GM18907 (cell line): ENCODE measurements around the gene PLS1.
A peak's percentile ranks its signal among the peaks of the same experiment; 100 is the strongest.
"Not testable (repeated sequence)": the region's sequence is repeated elsewhere in the genome, so short reads cannot be mapped to it uniquely, and the experiment has no call there.

ENCODE experiments used
- ATAC-seq: cut with Tn5 transposase; IDR thresholded peaks from one replicate; pipeline ENCODE4 v1.9.1; 2021; ENCODE audit warnings: mild to moderate bottlenecking, moderate library complexity; ENCODE audit not compliant: unreplicated experiment

The PLS1 gene

DNA sequence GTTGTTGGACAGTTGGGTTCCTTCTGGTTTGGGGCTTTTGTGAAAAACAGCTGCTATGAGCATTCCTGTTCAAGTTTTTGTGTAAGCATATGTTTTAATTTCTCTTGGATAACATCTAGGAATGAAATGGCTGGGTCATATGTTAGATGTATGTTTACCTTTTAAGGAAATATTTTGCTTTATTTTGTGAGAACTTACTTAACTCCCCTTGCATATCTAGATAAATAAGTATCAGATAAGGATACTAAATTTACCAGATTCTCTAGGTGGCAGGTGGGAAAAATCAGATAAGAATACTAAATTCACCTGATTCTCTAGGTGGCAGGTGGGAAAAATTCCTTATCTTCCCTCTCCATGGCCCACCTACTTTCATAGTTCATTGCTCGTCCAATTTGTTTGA, 1.1 kb upstream of the PLS1 start:
- ATAC-seq, result no peak

DNA sequence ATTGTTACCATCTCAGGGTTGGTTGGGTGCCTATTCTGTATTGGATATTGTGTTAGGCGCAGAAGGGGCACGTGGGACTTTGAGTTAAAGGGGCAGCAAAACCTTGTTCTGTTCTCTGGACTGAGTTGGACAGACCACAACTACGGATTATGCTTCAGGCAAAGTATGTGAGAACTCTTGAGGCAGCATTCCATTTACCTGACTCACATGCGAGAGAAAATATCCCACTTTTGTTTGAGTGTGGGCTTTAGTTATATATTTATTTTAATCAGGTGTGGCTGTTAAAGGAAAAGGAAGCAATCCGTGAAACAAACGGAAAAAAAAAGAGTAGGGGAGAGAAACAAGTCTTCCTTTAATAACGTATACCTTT, 627 bp upstream of the PLS1 start:
- no peak for ATAC-seq

DNA sequence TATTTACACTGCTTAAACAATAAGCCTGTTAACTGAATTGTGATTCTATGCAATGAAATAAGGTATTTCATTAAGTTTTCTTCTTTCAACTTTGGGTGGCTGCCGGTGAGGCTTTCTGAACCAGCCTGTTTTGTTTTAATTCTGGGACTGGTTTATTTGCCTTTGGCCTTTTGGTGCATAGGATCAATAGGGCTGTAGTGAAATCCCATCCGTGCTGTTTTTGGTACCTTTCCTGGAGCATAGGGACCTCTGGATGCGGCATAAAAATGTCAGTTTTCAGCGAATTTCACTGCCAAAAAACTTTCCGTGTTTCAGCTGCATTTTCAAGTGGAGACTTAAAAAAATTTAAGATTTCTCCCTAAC, 514 bp downstream of the PLS1 start:
- ATAC-seq, result no peak

DNA sequence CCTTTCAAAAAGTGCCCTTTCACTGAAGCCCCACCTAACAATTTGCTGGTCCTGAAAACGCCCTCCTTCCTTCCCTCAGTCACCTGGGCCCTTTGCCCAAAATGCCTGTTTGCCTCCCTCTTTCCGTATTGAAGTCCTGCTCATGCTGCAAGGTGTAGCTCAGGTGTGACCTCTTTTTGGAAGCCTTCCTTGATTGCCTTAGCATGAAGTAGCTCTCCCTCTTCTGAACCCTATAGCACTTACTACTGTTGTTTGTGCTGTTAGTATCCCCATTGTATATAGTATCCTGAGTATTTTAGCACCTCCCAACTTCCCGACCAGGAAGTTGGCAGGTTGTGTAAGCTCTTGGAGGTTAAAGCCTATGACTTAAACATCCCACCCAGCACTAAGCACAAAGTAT, 1.7 kb downstream of the PLS1 start:
- ATAC-seq, result no peak

DNA sequence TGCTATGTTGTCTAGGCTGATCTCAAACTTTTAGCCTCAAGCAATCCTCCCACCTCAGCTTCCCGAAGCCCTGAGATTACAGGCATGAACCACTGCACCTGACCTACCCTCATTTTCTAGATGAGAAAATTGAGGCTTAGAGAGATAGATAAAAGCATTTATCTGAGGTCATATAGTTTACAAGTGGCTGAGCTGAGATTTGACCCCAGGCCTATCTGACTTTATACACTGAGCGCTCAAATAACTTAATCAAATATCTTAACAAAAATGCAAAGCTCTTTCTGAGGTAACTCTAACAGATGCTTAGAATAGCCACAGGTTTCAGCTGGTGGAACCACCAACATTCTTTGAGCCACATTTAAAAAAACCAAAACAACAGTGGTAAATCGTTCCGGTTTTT, 5.5 kb downstream of the PLS1 start:
- no peak for ATAC-seq

DNA sequence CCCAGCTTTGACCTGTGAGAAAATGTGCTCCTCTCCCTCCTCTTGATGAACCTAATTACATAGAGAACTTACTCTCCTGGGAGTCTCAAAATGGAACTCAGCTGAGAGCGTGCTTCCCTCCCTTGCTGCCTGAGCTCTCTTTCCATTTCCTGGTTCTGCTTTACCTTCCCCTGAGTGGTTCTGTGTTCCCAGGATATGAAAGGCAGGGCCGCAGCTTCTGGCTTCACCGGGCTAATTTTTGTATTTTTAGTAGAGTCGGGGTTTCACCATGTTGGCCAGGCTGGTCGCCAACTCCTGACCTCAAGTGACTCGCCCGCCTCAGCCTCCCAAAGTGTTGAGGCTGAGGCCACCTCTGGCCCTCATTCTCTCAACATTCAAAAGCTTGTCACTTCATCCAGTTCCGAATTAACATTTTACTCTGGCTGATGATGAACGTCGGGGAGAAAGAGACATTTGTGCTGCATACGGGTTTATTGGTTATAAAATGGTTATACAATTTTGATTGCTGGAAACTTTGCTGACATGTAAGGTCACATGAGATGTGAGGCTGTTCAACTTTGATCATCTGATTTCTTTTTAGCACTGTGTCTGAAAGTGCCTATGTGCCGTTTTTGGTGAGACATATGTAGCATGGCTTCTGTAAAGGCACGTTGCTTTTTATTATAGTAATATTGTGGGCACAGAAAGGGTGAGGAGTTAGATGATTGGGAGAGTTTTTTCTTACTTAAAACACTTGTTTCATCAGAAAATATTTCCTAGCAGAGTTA, 6.6 kb downstream of the PLS1 start:
- no peak for ATAC-seq

DNA sequence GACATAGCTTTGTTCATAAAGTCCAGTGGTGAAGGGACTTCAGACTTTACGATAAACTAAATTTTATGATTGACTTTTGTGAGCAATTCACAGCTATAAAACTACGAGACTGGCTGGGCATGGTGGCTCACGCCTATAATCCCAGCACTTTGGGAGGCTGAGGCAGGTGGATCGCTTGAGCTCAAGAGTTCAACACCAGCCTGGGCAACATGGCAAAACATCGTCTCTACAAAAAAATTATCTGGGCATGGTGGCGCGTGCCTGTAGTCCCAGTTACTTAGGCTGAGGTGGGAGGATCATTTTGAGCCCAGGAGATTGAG, 7.2 kb downstream of the PLS1 start:
- not testable (repeated sequence) for ATAC-seq

DNA sequence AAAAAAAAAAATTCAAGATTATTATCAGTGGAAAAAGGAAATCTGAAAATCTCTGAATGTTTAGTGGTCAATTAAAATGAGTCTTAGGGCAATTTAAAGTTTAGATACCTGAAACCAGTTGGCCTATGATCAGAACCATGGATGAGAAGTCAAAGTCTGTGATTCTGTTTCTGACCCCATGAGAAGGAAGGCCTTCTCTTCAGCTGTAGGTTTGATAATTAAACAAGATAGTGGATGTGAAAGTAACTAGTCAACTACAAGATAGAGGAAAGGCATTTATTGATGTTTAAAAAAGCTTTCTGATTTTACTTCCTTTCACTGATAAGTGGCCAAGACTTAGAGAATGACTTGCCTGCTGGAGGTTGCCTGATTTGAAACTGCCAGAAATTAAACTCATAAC, 8.7 kb downstream of the PLS1 start:
- peak; percentile 76 for ATAC-seq

DNA sequence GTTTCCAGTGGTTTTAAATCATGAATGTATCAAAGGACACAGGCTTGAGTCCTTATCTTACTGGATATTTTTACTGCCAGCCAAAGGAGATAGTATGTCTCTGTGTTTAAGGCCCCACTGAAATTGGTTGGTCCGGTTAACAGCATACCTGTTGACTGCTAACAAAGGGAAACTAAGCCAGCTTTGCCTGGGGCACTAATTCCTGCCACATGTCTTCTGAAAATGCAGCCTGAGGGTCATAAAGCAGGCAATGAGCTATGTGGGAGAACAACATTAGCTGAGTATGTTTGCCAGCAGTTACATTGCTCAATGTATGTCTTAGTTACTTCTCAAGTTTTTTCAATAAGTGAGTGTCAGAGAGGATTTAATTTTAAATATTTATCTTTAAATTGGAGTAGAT, 12.4 kb downstream of the PLS1 start:
- ATAC-seq, result no peak

DNA sequence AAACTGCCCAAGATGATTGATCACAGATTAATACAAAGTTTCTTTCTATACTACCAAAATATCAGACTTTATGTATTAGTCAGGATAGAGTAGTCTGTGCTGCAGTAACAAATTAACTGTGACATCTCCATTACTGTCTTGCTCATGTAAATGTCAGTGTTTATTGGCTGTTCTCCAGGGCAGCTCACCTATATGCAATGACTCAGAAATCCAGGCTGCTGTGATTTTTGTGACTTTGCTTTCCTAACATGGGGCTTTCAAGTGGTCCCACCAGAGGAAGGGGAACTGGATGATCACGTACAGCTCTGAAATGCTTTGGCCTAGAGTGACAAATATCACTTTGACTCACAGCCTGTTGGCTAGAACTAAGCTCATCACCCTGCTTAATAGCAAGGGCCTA, 12.9 kb downstream of the PLS1 start:
- ATAC-seq, result no peak

DNA sequence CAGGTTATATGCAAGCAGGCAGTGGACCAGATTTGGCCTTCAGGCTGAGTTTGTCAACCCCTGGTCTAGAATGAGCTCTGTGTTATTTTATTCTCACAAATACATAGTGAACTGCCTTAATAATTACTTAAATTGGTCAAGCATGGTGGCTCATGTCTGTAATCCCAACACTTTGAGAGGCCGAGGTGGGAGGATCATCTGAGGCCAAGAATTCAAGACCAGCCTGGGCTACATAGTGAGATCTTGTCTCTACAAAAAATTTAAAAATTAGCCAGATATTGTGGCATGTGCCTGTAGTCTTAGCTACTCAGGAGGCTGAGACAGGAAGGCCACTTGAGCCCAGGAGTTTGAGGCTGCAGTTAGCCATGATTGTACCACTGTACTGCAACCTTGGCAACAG, 15.0 kb downstream of the PLS1 start:
- no peak for ATAC-seq

DNA sequence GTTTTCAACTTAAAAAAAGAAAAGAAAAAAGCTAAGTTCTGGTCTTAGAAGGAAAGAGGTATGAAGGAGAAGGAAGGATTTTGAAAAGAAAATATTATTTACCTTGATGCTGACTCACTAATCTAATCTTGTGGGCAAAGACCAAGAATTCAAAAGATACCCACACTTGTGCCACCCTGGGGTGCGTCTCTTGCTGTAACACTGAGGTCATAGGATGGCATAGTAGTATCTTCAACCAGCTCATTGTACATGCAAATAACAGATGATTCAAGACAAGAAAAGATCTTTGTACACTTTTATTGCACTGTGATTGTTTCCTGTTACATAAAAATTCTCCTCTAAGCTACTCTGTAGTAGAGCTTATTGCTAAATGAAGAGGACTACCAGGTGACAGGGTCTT, 17.3 kb downstream of the PLS1 start:
- ATAC-seq, result no peak

DNA sequence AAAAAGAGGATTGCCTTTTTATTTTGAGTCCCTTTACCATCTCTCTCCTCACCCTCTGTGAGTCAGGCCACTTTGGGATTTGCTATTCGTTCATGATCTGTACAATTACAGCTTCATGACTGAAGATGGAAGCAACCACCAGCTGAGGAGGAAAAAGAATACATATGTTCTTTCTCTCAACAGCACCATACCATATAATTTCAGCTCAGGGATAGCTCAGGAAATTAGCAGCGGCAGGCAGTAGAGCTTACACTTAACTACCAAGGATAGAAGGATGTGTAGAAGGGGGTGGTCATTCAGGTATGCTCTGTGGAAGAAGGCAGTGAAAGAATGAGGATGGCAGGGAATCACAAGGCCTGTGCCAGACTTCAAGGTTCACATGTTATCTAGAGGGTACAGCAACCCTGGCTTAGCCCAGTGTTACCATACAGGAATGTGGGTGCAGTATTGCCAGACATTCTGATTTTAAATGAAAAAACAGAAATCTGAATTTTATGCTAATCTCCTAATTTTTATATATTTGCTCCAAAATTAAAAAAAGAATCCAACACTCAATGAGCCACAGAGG, 17.9 kb downstream of the PLS1 start:
- ATAC-seq, result no peak

DNA sequence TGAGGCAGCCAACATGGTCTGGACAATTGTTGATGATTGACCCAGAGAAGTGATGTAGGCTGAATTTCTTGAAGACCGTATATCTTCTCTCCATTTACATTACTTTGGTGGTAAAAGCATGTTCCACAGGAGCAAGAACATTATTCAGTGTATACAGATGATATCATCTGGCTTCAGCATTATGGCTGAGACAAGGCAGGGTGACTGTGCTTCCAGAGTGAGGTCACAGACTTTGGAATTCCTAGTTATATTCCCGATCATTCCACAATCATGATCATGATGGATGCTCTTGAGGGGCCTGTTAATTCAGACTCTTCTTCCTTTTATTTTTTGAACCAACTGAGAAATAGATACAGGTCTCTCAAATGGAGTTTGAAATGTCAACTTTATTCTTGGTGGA, 19.0 kb downstream of the PLS1 start:
- no peak for ATAC-seq

DNA sequence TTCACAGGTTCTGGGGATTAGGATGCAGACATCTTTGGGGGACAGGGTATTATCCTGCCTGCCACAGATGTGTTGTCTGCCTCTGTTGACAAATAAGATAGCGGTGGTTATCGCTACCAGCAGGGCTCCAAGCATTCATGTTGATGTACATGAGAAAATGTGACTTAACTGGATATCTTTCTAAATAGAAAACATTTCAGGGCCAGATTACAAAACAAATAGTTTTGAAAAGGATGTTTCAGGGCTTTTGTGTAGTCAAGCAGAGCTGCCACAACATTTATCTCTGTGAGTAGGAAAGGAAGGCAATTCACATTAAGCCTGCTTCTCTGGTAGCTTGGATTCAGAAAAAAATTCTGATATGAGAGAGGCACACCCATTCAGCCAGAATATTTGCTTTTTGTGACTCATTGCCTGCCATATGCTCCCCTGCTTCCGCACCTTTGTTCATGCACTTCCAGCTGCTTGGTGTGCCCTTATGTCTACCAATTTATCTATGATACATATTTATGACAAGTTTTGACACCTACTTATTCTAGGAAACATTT, 22.8 kb downstream of the PLS1 start:
- no peak for ATAC-seq

DNA sequence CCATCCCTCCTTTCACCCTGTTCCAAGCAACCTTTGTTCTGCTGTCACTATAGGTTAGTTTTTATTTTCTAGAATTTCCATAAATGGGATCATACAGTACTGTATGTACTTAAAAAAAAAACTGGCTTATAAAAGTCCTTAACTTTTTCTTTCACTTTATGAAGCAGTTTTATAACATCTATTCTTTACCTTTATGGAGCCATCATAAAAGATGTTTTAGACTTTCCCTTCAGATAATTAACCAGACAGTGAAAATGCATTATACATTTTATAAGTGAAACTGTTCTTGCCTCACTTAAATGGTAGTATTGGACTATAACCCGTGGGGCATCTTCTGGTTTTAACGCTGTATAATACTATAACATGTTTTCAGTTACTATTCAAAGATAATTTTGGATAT, 26.2 kb downstream of the PLS1 start:
- ATAC-seq, result no peak

DNA sequence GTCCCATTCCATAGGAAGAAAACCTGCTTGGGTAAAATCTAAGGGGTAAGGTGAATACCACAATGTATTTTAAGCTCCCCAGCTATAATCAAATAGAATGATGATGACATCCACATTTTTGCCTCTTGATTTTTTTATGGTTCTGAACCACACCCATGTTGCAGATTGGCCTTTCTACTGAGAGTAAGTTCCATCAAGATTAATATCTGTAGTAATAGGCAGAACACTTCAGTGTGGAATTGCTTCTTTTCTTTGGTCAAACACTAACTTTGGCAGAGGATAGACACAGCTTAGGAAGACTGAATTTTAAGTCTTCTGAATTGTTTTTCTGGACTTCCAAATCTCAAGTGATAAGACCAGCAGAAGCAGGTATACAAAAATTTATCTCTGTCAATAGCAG, 27.0 kb downstream of the PLS1 start:
- no peak for ATAC-seq

DNA sequence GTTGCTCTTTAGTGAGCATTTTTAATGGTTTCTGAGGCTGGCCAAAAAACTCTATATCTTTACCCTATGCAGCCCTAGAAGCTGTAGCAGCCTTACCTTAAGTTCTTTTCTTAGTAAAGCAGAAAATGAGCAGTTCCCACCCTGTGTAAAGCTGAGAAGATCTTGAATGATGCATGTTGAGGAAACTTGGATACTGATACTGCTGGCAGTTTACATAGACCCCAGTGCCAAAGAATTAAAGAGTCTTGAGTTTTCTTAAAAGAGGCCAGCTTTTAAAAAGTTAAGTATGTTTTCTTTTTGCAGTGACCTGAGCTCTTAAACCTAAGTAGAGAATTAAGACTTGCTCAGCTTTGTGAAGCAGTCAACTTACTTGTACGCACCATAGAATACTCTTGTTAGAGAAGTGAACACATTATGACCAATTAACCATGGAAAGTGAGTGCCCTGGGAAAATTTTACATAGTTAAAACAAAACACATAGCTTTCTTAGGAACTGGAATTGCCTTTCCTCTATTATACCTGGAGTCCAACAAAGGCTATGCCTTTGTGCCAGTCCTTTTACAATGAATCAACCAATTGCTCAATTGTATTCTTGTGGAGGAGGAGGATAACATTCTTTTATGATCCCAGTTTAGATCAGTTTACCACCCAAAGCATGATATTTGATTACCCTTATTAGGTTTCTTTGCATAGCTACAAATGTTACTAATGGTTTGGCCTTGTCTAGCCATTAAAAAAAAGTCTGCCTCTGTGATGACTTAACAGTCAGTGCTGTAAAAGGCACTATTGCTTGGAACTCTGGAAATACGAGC, 28.4 kb downstream of the PLS1 start:
- ATAC-seq, result no peak

DNA sequence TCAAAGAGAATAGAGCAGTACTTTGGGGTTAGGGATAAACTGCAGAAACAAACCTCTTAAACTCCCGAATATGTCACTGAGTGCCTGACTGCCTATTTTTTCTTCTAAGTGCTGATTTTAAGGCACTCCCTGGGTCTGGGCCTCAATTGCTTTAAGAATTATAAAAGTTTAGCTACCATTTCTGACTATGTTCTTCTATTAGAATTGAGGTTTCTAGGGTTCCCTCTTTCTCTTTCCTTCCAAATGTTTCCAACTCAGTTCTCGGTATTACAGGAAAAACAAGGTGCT, 28.9 kb downstream of the PLS1 start:
- ATAC-seq, result no peak

DNA sequence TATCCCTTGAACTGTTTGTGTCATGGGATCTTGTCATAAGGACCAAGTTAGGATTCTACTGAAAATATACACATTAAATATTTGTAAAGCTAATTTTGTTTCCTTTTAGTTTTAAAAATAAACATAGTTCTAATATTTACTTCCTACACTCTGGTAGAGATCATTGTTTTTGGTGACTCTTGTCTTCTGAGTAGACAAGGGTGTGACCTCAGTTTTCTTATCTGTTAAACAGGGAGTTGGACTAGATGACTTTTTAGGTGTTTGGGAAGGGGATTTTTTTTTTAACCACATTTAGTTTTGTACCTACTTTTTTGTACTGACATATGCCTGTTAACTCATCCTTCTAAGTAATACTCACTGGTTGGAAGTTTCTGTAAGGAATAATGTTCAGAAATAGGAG, 30.8 kb downstream of the PLS1 start:
- ATAC-seq, result no peak

DNA sequence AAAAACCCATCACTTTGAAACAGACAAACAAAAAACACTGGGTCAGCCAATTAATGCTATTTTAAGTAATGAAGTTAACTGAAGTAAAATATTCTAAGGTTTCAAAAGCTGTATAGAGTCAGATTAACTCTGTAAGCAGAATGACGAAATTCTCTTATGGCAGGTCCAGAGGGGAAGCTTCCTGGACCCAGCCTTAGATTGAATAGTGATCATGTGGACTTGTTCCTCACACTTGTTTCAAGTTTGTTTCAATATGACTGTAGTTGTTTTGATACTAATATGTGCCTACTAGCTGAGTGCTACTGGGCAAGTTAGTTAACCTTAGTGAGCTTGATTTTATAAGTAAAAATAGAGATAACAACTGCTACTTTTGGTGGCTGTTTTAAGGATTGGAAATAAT, 32.6 kb downstream of the PLS1 start:
- no peak for ATAC-seq

DNA sequence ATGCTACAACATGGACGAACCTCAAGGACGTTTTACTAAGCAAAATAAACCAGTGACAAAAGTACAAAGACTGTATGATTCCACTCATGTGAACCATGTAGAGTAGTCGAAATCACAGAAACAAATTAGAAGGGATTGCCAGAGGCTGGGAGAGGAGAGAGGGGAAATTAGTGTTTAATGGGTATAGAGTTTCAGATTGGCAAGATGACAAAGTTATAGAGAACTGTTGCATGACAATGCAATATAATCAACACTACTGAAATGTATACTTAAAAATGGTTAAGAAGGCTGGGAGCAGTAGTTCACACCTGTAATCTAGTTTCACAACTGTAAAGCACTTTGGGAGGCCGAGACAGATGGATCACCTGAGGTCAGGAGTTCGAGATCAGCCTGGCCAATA, 36.9 kb downstream of the PLS1 start:
- ATAC-seq, result no peak
